Motor neuron (in vitro differentiated cells): ENCODE measurements around the gene GRB7. TPM values are rescaled to one million over a fixed set of nuclear protein-coding genes. Genes with fewer than 3 reads are reported as not detected.
"Not testable (repeated sequence)": the region's sequence is repeated elsewhere in the genome, so short reads cannot be mapped to it uniquely, and the experiment has no call there.

Experiments
- ATAC-seq, 8 experiments: fragments of 200-7000 bp; cut with Tn5 transposase; replicated peaks in 6 of 8; 2 replicates each; pipeline ENCODE4 v1.8.0; 2021; ENCODE audit warnings: mild to moderate bottlenecking in 8 of 8, moderate library complexity in 8 of 8
- H3K27ac ChIP-seq, 2 donors: fragments of 250-450 bp; sonication (Bioruptor Pico); 2 replicates each; pipeline ENCODE4 v1.9.0; 2021; ENCODE audit warnings: antibody characterized with exemption in 2 of 2, mild to moderate bottlenecking in 2 of 2, moderate library complexity in 1 of 2
- H3K4me1 ChIP-seq, 2 donors: fragments of 250-450 bp; sonication (Bioruptor Pico); replicated peaks in 1 of 2; 2 replicates each; pipeline ENCODE4 v1.6.1; 2021; ENCODE audit warnings: antibody characterized with exemption in 2 of 2, mild to moderate bottlenecking in 2 of 2, moderate library complexity in 1 of 2
- H3K4me3 ChIP-seq, 5 donors: fragments of 250-450 bp; sonication (Bioruptor Pico); 2 replicates each; pipeline ENCODE4 v1.9.0; 2021; ENCODE audit warnings: antibody characterized with exemption in 5 of 5, mild to moderate bottlenecking in 5 of 5, moderate library complexity in 4 of 5
- WGBS, 10 experiments: fragments of 450-650 bp; shearing (Covaris generic); methylation state at CpG; one replicate each; pipeline ENCODE4 v1.0.0; 2022; 5-methylcytosine and 5-hydroxymethylcytosine counted together
- in situ Hi-C, 9 experiments: fragments of 400-800 bp; cut with MboI; loops; one replicate each; pipeline ENCODE4 v1.15.0; 2021; ENCODE audit warnings: low sequenced_read_pairs in 9 of 9, low pct_unique_long_range_greater_than_20kb in 2 of 9; ENCODE audit not compliant: unreplicated experiment in 9 of 9
- total RNA-seq, 8 experiments: library from RNA; unstranded; fragments of 300-600 nt; gene quantifications; 2 replicates each; pipeline versions ENCODE4 v1.2.3 to v1.2.4, GENCODE V29; 2022

Gene GRB7
- total RNA-seq, 8 experiments from 2014 or later: 0.83 to 2.6 (median 1.8) TPM; not detected in 3

- H3K27ac ChIP-seq: no peak overlapping the region
- H3K4me3 ChIP-seq: no peak overlapping the region
- no peak for ATAC-seq
- in situ Hi-C loops: loop anchor here in 1 of 9 experiments (10.0 kb wide), 1 partner anchor 134 kb away; the partner anchor contains the start of gene PPP1R1B
- 20 to 83% (median 73%) methylated on average over 1 to 2 of the region's 5 CpGs; no CpG with 5 or more reads in 6 of the 10 experiments for WGBS, 10 experiments
- peaks cover 0 to 3% of the 10 kb centered on the region in 2 donors for H3K4me1 ChIP-seq
These were observed 21.5 kb downstream of the GRB7 start for GRCh38 chr17:39759204-39759603.

DNA sequence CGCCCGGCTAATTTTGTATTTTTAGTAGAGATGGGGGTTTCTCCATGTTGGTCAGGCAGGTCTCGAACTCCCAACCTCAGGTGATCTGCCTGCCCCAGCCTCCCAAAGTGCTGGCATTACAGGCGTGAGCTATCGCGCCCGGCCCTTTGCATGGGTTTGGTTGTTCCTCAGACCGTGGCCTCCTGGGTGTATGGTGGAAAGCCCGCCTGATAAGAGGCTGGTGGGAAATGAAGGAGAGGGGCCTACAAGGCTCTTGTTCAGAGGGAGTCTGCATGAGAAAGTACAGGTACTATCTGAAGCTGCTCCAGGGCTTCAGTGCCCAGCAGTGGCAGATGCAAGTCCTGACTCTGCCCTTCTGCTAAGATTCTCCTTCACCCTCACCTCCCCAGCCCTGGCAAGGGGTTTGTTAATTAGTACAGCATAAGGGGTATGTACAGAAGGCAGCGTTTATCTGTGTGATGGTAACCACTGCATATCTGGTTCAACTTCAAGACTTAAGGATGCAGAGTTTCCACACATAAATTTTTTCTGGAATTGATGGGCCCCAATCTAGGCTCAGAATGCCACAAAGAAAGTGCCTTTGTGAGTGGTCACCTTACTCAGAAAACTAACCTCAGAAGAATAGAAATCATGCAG is 24.2 kb downstream of the GRB7 start:
- in situ Hi-C loops: no loop called here
- Histone ChIP-seq H3K4me3 (no peak overlapping the region), H3K4me1 (no peaks in the 10 kb centered on the region), H3K27ac (no peak overlapping the region)
- no peak for ATAC-seq
- 78 to 100% (median 83%) methylated on average over 1 to 4 of the region's 10 CpGs; no CpG with 5 or more reads in 3 of the 10 experiments for WGBS, 10 experiments

DNA sequence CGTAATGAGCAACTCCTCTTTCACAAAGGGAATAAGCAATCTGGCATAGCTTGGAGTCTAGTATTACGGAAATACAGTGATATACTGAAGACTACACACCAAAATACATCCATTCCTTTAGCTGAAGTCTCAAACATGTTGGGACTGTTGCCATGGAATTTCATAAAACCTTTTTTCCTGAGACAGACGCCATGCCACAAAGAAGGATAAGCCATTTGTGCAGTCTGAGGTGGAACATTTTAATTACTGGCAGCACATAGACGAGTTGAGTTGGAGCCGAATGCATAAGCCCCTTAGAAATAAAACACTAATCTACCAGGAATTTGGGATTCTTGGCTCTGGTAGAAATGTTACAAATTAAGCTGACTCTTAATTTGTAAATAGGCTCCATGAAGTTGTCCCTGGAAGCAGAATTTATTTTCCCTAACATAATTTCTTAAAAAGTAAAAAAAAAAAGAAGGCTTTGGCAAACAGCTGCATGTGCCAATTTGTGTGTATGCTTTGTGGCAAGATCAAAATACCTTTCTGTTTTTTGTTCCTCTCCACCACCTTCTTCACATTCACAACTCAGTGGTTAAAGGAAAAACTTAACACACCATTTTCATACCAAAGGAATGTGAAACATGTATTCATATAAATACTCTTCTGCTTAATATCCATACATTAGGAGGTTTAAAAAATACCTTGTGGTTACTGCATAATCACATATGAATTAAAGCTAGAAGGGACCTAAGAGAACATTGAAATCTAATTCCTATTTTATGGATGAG is 25.5 kb downstream of the GRB7 start:
- peak in 1 of 8 experiments; percentile 69 for ATAC-seq
- in situ Hi-C loops: no loop called here
- no peak overlapping the region for H3K27ac ChIP-seq
- 0 to 95% (median 65%) methylated on average over 2 to 5 of the region's 5 CpGs; no CpG with 5 or more reads in 1 of the 10 experiments for WGBS, 10 experiments
- no peaks in the 10 kb centered on the region for H3K4me1 ChIP-seq
- H3K4me3 ChIP-seq: no peak overlapping the region

- ATAC-seq, in situ Hi-C loops, H3K4me3 ChIP-seq, H3K4me1 ChIP-seq, H3K27ac ChIP-seq: not testable (repeated sequence)
- WGBS, 10 experiments: 0 to 88% (median 53%) methylated on average over 1 to 3 of the region's 3 CpGs; no CpG with 5 or more reads in 1 of the 10 experiments
These were observed 26.4 kb downstream of the GRB7 start for GRCh38 chr17:39764171-39764570.

GRCh38 chr17:39765175-39765574 is 27.4 kb downstream of the GRB7 start:
- in situ Hi-C loops: no loop called here
- peak in 1 of 8 experiments; percentile 34 for ATAC-seq
- H3K4me3 ChIP-seq: no peak overlapping the region
- H3K27ac ChIP-seq: no peak overlapping the region
- 33 to 100% (median 60%) methylated on average over 1 to 3 of the region's 3 CpGs; no CpG with 5 or more reads in 1 of the 10 experiments for WGBS, 10 experiments
- H3K4me1 ChIP-seq: no peaks in the 10 kb centered on the region

GRCh38 chr17:39765766-39766165 is 28.0 kb downstream of the GRB7 start:
- Histone ChIP-seq H3K27ac (no peak overlapping the region), H3K4me1 (no peaks in the 10 kb centered on the region), H3K4me3 (no peak overlapping the region)
- ATAC-seq: no peak
- WGBS, 10 experiments: 73 to 100% (median 90%) methylated on average over 1 to 6 of the region's 18 CpGs; no CpG with 5 or more reads in 3 of the 10 experiments
- in situ Hi-C loops: no loop called here

- Histone ChIP-seq H3K4me1 (no peaks in the 10 kb centered on the region), H3K27ac (no peak overlapping the region), H3K4me3 (no peak overlapping the region)
- no peak for ATAC-seq
- in situ Hi-C loops: no loop called here
- WGBS, 10 experiments: 27 to 80% (median 33%) methylated on average over 1 to 3 of the region's 3 CpGs; no CpG with 5 or more reads in 3 of the 10 experiments
These were observed 29.4 kb downstream of the GRB7 start for GRCh38 chr17:39767147-39767546.

DNA sequence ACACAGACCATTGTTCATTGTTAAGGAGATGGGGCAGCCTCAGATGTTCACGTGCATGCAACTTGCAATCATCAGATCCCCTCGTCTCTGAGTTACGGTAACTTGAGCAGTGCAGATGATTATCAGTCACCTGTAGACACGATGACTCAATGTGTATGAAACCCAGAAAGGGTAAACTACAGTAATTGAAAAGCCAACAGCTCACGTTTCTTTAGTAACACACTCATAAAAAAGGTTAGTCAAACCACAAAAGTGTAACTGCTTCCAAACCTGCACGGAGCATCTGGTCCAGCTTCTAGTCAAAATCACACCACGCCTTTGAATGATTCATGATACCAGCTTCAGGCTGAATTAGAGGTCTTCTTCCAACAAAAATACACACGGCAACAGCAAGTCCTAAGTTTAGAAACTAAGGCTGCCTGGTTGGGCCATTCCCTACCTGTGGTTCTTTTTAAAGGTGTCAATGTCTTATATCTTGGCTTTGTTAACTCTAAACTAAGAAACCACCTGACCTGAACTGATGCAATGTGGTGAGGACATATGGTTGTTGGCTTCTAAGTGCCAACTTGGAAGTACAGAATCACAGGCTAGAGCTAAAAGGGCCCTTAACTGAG is 32.3 kb downstream of the GRB7 start:
- Histone ChIP-seq H3K4me3 (no peak overlapping the region), H3K27ac (no peak overlapping the region), H3K4me1 (no peaks in the 10 kb centered on the region)
- peak in 2 of 8 experiments; percentile 28 to 84 for ATAC-seq
- 8 to 73% (median 65%) methylated on average over 2 to 8 of the region's 8 CpGs; no CpG with 5 or more reads in 2 of the 10 experiments for WGBS, 10 experiments
- in situ Hi-C loops: no loop called here

DNA sequence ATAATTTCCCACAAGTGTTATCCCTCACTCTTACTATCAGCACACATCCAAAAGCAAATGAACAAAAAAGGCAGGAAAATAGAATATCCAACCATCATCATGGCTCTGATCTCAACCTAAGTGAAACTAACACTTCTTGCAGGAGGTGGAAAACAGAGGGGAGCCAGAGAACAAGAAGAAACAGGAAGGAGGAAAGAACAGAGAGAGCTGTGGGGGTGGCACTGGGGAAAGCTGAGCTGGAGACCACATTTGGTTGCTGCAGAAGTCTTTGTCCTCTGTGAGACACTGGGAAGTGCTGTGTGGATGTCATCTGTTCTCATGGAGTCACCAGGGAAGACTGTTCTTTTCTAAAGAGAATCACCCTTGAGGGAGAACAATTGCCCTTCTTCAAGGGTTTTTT is 34.7 kb downstream of the GRB7 start:
- in situ Hi-C loops: no loop called here
- no peak for ATAC-seq
- no peak overlapping the region for H3K4me3 ChIP-seq
- no peaks in the 10 kb centered on the region for H3K4me1 ChIP-seq
- H3K27ac ChIP-seq: no peak overlapping the region

GRCh38 chr17:39772987-39773934 is 35.5 kb downstream of the GRB7 start:
- H3K4me3 ChIP-seq: no peak overlapping the region
- in situ Hi-C loops: no loop called here
- H3K4me1 ChIP-seq: no peaks in the 10 kb centered on the region
- 20 to 96% (median 56%) methylated on average over 1 to 6 of the region's 7 CpGs for WGBS, 10 experiments
- no peak overlapping the region for H3K27ac ChIP-seq
- no peak for ATAC-seq

- in situ Hi-C loops: no loop called here
- H3K4me3 ChIP-seq: no peak overlapping the region
- WGBS, 10 experiments: 53 to 85% (median 67%) methylated on average over 1 to 4 of the region's 4 CpGs; no CpG with 5 or more reads in 1 of the 10 experiments
- H3K4me1 ChIP-seq: no peaks in the 10 kb centered on the region
- no peak overlapping the region for H3K27ac ChIP-seq
- no peak for ATAC-seq
These were observed 36.3 kb downstream of the GRB7 start for GRCh38 chr17:39774047-39774446.

DNA sequence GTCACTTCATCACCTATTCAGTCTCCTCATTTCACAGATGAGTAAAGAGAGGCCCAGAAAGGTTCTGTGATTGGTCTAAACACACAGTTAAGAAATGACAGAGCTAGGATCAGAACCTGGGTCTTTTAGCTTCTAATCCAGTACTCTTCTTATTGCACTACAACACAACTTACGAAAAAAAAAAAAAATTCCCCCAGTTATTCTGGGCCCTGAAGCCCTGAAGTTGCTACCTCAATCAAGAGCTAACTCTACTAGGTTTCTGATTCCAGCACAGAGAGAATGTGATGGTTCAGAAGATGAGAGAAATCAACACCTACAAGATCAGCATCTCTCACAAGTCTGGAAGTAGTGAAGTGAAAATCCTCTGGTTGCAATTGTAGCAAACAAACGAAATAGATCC is 37.3 kb downstream of the GRB7 start:
- 6 to 86% (median 69%) methylated on average over 1 to 2 of the region's 2 CpGs; no CpG with 5 or more reads in 3 of the 10 experiments for WGBS, 10 experiments
- Histone ChIP-seq H3K4me3 (no peak overlapping the region), H3K27ac (no peak overlapping the region), H3K4me1 (no peaks in the 10 kb centered on the region)
- ATAC-seq: no peak
- in situ Hi-C loops: no loop called here
